ENCODE data around the gene NCAPD2.

NCAPD2 gene

DNA sequence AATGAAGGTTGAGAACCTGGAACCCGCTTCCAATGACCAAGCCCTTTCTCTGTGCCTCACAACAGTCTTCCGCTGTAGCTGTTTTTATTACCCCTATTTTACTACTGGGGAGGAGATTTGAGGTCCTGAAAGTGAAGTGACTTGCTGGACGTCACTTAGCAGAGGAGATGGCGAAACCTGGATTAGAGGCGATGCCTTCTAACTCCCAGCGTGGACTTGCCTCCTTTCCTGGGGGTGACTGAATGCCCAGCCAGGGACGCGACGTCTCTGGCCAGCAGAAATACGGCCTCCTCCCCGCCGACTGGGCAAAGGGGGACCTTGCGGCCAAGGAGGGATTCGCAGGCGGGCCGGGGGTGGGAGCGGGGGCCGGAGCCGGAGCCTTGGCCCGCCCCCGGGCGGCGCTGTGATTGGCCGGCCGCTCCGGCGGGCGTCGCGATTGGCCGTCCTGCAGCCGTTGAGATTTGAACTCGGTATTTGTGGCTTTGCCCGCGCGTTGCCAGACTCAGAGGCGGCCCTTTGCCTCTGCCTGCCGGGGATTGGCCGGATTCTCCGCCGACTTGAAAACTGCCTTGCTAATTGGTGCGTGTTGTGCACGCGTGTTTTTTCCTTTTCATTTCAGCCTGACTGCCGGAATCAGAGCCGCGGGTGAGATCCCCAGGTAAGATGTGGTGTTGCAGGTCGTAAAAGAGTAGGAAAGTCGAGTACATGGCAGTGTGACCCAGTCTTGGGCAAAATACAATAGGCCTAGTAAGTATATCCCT lies at the start of gene NCAPD2:
NCAPD2 (plus strand) TSS at position 606 of the 761 bp plus-strand sequence. CDS start 997 bp downstream, outside the sequence.
- peak; percentile 97 for DNase-seq (ENCODE audit: low spot score)

DNA sequence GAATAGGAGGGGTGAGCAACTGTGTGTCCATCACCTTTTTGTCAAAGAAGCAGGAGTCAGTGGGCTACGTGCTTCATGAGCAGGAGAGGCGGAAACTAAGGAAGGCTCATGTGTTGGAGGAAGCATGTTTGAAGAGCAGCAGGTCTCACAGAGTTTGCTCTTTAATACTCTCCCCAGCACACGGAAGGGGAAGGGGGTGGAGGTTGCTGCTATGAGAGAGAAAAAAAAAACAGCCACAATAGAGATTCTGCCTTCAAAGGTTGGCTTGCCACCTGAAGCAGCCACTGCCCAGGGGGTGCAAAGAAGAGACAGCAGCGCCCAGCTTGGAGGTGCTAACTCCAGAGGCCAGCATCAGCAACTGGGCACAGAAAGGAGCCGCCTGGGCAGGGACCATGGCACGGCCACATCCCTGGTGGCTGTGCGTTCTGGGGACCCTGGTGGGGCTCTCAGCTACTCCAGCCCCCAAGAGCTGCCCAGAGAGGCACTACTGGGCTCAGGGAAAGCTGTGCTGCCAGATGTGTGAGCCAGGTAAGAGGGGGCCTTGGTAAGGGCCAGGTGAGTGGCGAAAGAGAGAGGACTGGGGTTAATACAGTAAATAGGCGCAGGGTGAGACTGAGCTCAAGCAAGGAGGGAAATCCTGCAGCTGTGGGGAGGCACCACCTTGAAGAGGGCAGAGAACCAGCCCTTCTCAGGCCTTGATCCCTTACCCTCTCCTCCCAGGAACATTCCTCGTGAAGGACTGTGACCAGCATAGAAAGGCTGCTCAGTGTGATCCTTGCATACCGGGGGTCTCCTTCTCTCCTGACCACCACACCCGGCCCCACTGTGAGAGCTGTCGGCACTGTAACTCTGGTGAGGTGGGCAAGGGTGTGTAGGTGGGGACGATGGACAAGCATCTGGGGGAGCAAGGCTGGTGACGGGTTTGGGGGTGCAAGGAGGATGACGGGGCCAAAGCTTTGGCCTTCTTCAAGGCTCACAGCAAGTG lies 48.9 kb upstream of the NCAPD2 start, which contains the start of gene CD27:
CD27 (plus strand) TSS at position 252 of the 985 bp plus-strand sequence; CDS start at position 393, 141 bp downstream.
- DNase-seq (ENCODE audit: low spot score): no peak

DNA sequence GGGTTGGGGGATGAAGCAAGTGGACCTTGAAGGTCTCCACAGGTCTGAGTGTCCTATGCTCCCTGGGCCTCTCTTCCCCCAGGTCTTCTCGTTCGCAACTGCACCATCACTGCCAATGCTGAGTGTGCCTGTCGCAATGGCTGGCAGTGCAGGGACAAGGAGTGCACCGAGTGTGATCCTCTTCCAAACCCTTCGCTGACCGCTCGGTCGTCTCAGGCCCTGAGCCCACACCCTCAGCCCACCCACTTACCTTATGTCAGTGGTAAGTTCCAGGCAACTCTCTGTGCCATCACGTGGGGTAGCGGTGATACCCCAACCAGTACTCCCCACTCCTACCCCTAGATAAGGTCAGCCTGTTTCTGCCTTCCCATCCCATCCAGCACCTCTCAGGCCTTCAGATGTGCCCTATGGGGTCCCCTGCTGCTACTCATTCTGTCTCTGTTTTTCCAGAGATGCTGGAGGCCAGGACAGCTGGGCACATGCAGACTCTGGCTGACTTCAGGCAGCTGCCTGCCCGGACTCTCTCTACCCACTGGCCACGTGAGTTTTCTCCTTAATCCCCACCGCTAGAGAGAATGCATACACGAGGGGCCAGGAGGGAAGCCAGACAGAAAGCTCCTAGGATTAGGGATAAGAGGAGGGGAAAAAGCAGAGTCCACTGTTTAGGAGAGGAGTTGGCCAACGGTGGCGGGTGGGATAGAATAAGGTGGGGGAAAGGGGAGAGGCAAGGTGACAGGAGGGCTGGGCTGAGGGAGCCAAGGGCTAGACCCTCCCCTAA lies 43.6 kb upstream of the NCAPD2 start:
- no peak for DNase-seq (ENCODE audit: low spot score)

DNA sequence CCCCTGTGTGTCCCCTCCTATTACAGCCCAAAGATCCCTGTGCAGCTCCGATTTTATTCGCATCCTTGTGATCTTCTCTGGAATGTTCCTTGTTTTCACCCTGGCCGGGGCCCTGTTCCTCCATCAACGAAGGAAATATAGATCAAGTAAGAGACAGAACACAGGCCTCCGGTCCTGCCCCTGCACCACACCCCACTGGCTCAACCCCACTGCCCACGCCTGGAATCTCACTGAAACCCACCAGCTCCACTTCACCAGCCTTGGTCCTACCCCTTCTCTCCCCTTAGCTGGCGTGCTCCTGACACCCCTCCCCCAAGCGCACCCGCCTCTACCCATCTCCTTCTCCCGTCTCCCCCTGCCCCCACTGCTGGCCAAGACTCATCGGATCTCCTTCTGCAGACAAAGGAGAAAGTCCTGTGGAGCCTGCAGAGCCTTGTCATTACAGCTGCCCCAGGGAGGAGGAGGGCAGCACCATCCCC lies 43.0 kb upstream of the NCAPD2 start:
- DNase-seq (ENCODE audit: low spot score): no peak

DNA sequence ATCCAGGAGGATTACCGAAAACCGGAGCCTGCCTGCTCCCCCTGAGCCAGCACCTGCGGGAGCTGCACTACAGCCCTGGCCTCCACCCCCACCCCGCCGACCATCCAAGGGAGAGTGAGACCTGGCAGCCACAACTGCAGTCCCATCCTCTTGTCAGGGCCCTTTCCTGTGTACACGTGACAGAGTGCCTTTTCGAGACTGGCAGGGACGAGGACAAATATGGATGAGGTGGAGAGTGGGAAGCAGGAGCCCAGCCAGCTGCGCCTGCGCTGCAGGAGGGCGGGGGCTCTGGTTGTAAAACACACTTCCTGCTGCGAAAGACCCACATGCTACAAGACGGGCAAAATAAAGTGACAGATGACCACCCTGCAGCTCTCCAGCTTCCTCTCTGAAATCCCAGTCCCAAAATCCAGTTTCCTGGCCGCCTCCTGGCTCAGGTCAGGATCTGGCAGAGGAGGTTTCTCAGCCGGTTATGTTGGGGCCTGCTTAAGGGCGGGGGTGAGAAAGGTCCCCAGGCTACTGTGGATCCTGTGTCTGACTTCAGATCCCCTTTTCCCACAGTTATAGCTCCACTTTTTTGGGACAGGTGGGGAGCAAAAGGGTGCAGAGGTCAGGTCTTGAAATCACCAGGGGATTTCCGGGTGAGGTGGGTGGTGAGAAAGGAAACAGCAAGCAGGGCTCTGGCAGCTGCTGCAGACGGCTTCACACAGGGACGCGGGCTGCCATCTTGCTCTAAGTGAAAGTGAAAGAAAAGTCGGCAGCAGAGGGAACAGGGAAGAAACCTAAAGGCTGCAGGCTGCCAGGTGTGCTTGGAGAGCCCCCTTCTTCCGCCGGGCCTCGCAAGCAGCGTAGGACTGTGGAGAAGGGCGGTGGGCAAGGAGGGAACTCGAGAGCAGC lies 42.3 kb upstream of the NCAPD2 start, which contains the start of gene TAPBPL:
TAPBPL (plus strand) TSS at position 695 of the 897 bp plus-strand sequence. CDS start 207 bp downstream, outside the sequence.
- peak; percentile 81 for DNase-seq (ENCODE audit: low spot score)

DNA sequence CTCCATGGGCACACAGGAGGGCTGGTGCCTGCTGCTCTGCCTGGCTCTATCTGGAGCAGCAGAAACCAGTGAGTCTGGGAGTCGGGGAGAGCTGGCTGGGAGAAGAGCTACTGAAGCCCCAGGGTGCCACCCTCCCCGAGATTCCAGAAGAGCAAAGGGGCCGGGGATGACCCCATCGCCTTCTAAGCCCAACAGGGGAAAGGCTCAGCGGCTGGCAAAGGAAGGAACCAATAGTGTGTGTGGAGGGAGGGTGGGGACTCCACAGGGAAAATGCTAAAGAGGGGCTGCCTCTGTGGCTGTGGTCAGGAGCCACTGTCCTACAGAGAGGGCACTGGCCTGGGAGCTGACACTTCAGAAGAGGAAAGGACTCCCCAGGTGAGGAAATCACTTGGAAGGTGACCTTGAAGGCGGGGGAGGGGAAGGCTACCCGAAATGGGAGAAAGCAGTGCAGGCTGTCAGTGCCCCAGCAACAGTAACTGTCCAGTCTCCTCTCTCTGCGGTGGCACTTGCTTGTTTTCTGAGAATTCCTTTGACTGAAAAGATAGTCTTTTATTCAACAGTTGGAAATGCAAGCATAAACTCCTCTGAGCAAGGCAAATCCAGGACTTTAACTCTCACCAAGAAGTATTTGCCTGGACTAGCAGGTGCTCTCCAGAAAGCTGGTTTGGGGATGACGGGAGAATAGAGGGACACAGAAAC lies 41.5 kb upstream of the NCAPD2 start:
- no peak for DNase-seq (ENCODE audit: low spot score)

- no peak for DNase-seq (ENCODE audit: low spot score)
These were observed 40.8 kb upstream of the NCAPD2 start for GRCh38 chr12:6452944-6453630.

DNA sequence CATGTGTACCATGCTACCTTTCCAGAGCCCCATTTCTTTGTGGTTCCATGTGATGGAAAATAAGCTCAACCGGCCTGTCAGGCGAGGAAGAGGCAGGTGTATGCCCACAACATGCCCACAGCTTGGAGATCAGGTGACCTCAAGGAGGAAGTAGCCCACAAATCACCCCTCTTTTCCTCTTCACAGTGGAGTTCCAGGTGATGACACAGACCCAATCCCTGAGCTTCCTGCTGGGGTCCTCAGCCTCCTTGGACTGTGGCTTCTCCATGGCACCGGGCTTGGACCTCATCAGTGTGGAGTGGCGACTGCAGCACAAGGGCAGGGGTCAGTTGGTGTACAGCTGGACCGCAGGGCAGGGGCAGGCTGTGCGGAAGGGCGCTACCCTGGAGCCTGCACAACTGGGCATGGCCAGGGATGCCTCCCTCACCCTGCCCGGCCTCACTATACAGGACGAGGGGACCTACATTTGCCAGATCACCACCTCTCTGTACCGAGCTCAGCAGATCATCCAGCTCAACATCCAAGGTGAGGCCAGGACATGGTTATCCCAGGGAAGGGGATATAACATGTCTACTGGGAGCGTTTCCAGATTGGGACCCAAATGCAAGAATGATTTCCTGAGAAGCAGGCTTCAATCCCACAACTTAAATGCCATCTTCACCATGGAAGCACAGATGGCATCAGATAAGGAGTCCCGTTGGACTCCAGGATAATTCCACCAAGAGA lies 36.5 kb upstream of the NCAPD2 start:
- no peak for DNase-seq (ENCODE audit: low spot score)

DNA sequence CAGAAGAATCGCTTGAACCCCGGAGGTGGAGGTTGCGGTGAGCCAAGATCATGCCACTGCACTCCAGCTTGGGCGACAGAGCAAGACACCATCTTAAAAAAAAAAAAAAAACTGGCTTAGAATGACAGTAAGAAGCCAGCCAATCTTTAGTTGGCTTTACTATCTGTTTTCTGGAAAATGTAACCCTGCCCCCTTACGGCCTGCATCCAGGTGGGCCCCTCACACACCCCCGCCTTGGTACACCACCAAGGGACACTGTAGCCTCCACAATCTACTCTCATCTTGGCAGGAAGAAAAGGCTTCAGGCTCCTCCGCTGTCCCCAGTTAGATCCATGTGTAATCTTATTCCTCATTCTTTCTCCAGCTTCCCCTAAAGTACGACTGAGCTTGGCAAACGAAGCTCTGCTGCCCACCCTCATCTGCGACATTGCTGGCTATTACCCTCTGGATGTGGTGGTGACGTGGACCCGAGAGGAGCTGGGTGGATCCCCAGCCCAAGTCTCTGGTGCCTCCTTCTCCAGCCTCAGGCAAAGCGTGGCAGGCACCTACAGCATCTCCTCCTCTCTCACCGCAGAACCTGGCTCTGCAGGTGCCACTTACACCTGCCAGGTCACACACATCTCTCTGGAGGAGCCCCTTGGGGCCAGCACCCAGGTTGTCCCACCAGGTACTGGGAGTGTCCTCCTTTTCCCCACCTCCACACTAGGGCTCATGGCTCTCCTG lies 35.5 kb upstream of the NCAPD2 start:
- no peak for DNase-seq (ENCODE audit: low spot score)

DNA sequence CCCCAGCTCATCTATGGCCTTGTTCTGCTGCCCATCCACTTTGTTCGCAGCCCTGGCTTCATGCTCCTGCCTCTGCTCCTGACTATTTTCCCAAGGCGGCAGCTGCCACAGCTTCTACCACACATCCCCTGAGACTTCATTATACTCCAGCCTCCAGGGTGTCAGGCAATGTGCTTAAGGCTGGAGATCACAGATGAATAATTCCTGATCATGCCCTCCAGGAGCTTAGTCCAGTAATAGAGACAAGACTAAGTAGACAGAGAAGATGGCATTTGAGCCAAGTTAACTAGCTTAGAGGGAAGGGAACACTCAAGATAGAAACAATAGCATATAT lies 34.9 kb upstream of the NCAPD2 start:
- no peak for DNase-seq (ENCODE audit: low spot score)

- no peak for DNase-seq (ENCODE audit: low spot score)
These were observed 33.0 kb upstream of the NCAPD2 start for GRCh38 chr12:6460751-6461371.

GRCh38 chr12:6461401-6462233 lies 32.3 kb upstream of the NCAPD2 start:
- DNase-seq (ENCODE audit: low spot score): peak; percentile 80

DNA sequence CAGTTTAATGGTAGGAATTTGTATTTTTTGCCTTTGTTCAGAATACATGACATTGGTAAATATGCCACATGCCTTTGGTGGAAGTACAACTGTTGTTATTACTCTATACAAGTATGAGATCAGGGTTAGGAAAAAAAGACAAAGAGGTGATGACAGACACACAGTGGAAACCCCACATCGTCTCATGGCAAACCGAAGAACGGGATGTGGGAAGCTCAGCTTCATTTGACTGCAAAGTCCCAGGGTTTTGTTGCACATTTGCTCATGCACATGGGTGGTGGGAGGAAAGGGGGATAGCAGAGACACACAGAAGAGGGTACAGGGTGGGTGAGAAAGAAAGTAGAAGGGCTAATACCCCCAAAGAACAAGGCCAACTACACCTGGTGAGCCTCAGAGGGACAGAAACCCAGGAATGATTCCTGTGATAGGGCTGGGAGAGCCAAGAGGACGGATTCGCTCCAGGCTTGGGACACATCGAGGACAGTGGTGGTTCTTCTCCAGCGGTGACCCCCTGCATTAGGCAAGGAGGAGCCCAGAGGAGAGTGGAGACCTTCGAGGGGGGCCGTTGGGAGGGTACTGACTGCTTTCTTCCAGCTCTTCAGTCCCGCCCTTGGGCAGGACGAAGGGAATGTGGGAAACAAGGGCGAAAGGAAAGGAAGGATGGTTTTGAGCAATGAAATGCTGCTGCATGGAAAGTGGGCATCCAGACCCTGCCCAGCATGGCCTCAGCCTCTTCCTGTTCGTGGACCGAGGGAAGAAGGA lies 31.5 kb upstream of the NCAPD2 start:
- no peak for DNase-seq (ENCODE audit: low spot score)

DNA sequence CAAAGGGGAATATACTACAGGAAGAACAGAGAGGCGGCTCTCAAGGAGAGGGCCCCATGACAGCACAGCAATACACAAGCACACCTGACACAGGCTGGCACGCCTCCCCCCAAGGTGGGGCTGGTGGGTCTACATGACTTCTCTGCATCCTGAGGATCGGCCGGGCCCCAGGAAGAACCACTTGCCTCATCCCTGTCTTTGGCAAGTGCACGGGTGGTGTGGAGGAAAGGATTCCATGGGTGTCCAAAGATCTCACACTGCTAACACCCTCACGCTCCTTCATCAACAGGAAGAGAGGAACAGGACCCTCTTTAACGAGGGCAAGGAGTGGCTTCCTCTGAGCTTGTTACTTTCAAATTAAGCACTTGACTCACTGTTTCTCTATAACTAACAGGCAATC lies 30.7 kb upstream of the NCAPD2 start:
- no peak for DNase-seq (ENCODE audit: low spot score)

- DNase-seq (ENCODE audit: low spot score): no peak
These were observed 30.0 kb upstream of the NCAPD2 start for GRCh38 chr12:6463858-6464257.

- DNase-seq (ENCODE audit: low spot score): no peak
These were observed 29.4 kb upstream of the NCAPD2 start for GRCh38 chr12:6464531-6464930.
